ENCODE results near the gene KLHL42. TPM values are rescaled to one million over a fixed set of nuclear protein-coding genes. Genes with fewer than 3 reads are reported as not detected.

Gene KLHL42
- total RNA-seq, 1 donor from 2014 or later = 36.7 TPM

DNA sequence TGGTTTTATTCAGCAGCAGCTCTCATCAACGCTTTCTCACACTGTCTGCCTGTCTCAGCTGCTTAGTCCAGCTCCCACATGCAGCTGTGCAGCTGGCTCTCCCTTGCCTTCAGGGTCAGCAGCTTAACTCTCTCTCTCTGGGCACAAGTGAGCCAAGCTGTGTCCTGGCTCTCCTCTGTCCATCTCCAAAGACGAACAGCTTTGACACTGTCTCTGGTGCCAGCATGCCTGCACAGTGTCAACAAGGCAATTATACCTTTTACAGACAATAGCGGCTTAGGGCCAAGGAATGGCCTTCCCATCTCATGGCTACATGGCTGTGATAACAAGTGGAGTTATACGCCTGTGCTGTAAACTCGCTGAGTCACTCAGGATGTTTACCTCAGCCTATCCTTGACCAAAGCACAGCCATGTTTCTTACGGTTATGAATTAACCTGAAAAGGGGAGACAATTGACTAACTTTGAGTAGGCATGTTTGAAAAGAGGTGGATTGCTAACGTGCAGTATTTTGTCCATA lies 38.4 kb downstream of the KLHL42 start:
- H3K27ac ChIP-seq = no peak overlapping the region
- no peaks in the 10 kb centered on the region for H3K9me3 ChIP-seq
- no peak for DNase-seq (ENCODE audit: low spot score in 2 of 2)
- H3K27me3 ChIP-seq = no peaks in the 10 kb centered on the region
- TF ChIP-seq, protein P1, sequence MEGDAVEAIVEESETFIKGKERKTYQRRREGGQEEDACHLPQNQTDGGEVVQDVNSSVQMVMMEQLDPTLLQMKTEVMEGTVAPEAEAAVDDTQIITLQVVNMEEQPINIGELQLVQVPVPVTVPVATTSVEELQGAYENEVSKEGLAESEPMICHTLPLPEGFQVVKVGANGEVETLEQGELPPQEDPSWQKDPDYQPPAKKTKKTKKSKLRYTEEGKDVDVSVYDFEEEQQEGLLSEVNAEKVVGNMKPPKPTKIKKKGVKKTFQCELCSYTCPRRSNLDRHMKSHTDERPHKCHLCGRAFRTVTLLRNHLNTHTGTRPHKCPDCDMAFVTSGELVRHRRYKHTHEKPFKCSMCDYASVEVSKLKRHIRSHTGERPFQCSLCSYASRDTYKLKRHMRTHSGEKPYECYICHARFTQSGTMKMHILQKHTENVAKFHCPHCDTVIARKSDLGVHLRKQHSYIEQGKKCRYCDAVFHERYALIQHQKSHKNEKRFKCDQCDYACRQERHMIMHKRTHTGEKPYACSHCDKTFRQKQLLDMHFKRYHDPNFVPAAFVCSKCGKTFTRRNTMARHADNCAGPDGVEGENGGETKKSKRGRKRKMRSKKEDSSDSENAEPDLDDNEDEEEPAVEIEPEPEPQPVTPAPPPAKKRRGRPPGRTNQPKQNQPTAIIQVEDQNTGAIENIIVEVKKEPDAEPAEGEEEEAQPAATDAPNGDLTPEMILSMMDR (IDR thresholded peaks at IDR 0.05) = no peak
- H3K4me3 ChIP-seq = no peak overlapping the region
- H3K36me3 ChIP-seq = no peaks in the 10 kb centered on the region
- peaks cover 0 to 12% of the 10 kb centered on the region in 2 donors for H3K4me1 ChIP-seq
- intact Hi-C loops (cut with DNase I) = no loop called here

DNA sequence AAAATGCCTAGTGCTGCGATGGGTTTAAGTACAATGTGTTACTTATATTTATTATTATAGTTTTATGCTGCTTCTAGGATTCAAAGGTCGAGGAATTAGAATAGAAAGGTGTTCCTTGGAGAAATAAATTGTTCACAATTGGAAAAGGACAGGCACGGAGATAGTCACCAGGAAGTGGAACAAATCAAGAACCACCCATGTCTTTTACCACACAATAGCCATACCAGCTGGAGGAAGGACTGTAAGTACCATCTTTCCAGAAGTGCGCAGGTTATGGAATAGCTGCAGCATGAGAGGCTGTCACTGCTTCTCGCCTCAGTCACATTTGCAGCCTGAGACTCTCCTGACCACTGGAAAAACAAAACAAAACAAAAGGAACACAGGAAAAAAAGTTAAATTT lies 40.5 kb downstream of the KLHL42 start:
- Histone ChIP-seq H3K27ac (no peak overlapping the region), H3K27me3 (no peaks in the 10 kb centered on the region), H3K36me3 (no peaks in the 10 kb centered on the region), H3K4me3 (no peak overlapping the region), H3K9me3 (no peaks in the 10 kb centered on the region), H3K4me1 (peaks cover 0 to 8% of the 10 kb centered on the region in 2 donors)
- intact Hi-C loops (cut with DNase I) = loop anchor here (5.0 kb wide), 3 partner anchors 38 to 122 kb away; partner anchors contain the start of genes KLHL42 and MANSC4
- DNase-seq (ENCODE audit: low spot score in 2 of 2) = no peak
- TF ChIP-seq, protein P1 (IDR thresholded peaks at IDR 0.05) = no peak

DNA sequence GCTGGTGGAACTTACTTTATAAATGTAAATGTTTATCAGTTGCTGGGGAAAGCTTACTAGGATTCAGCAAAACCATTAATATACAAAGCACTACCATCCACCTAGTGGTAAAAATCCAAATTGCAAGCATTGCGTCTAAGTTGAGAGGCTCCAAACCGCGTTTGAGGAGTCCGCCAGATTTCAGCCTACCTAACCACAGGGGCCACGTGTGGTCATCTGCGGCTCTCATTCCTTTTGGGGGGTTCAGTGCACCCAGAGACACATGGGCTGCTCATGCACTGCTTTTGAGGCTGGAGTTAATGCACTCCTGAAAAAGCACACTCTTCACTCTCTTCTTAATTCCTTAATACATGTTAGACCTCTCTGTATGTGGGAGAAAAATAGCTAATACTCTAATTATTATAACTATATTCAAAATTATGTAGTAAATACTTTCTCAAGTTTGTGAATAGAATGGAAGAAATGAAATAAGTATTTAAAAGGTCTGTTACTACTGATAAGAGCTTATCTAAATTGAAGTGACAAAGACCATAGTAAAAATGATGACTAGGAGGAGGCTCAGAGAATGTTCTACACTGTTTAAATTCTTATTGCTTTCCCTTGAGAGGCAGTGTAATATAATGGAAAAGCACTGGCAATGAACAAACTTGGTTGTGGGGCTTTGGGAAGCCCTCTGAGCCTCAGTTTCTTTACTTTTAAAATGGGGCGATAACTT lies 41.4 kb downstream of the KLHL42 start:
- H3K36me3 ChIP-seq = no peaks in the 10 kb centered on the region
- intact Hi-C loops (cut with DNase I) = loop anchor here (1.0 to 5.0 kb wide), 4 partner anchors 39 to 121 kb away; partner anchors contain the start of genes KLHL42 and MANSC4
- H3K4me3 ChIP-seq = peak overlapping the region in 1 of 2 donors; percentile 37
- DNase-seq (ENCODE audit: low spot score in 2 of 2) = no peak
- H3K9me3 ChIP-seq = no peaks in the 10 kb centered on the region
- no peaks in the 10 kb centered on the region for H3K27me3 ChIP-seq
- H3K27ac ChIP-seq = no peak overlapping the region
- TF ChIP-seq, protein P1 (IDR thresholded peaks at IDR 0.05) = peak; percentile 56 to 82 (median 81)
- peaks cover 0 to 8% of the 10 kb centered on the region in 2 donors for H3K4me1 ChIP-seq

DNA sequence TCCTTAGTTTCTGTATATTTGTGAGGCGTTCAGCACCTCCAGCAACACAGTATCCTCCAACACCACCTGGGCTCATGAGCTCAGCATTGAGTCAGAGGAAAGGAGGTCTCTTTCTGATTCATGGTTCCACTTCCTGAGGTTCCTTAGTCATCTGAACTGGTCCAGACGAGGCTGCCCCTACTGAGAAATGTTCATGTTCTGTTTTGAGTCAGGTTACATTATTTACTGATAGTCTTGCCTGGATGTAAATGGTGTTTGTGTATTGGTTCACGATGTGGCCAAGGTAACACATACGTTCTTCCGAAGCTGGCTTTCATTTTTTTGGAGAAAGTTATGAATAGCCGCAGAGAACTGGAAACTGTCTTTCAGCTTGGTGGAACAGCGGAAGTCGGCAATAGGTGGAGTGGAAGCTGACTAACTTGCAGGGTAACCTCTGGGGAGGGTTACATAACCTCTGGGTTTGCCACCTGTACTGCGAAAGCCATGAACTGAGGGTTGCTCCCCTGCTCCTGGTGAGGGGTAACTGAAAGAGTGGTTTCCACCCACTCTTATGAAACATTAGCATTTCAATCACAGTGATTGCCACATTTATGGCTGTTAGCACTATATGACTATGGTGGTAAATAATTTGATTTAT lies 42.2 kb downstream of the KLHL42 start:
- intact Hi-C loops (cut with DNase I) = loop anchor here (5.0 kb wide), 3 partner anchors 40 to 120 kb away; partner anchors contain the start of genes KLHL42 and MANSC4
- Histone ChIP-seq H3K4me3 (no peak overlapping the region), H3K9me3 (no peaks in the 10 kb centered on the region), H3K27ac (no peak overlapping the region), H3K4me1 (peaks cover 0 to 8% of the 10 kb centered on the region in 2 donors), H3K36me3 (no peaks in the 10 kb centered on the region), H3K27me3 (no peaks in the 10 kb centered on the region)
- no peak for DNase-seq (ENCODE audit: low spot score in 2 of 2)
- TF ChIP-seq, protein P1 (IDR thresholded peaks at IDR 0.05) = no peak

DNA sequence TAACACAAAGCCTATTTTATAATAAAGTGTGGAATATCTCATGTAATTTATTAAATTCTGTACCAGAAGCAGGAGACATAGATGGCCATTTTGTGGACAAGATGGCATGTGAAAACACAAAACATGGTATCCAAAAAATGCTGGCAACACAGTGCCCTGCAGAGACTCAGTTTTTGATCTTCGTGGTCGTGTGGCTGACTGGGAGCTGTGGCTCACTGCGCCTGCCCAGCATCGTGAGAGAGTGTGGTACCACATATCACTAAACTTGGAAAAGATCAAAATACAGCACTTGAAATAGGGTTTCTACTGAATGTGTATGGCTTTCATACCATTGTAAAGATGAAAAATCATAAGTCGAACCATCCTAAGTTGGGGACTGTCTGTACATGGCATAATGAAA lies 43.0 kb downstream of the KLHL42 start:
- H3K36me3 ChIP-seq = no peaks in the 10 kb centered on the region
- peaks cover 0 to 8% of the 10 kb centered on the region in 2 donors for H3K4me1 ChIP-seq
- H3K27me3 ChIP-seq = no peaks in the 10 kb centered on the region
- no peaks in the 10 kb centered on the region for H3K9me3 ChIP-seq
- no peak overlapping the region for H3K4me3 ChIP-seq
- TF ChIP-seq, protein P1 (IDR thresholded peaks at IDR 0.05) = no peak
- intact Hi-C loops (cut with DNase I) = loop anchor here (5.0 kb wide), 3 partner anchors 41 to 119 kb away; partner anchors contain the start of genes KLHL42 and MANSC4
- DNase-seq (ENCODE audit: low spot score in 2 of 2) = no peak
- H3K27ac ChIP-seq = no peak overlapping the region

Measured in ascending aorta (tissue), 2 donors.